Prostate gland (tissue), 2 donors: ENCODE data around the gene PSMA7. TPM values are rescaled to one million over a fixed set of nuclear protein-coding genes. Genes with fewer than 3 reads are reported as not detected.

Experiments used
- DNase-seq: peaks from one replicate; pipeline ENCODE4 v3.0.0-alpha.2; 2019; ENCODE audit warnings: low spot score
- H3K27ac ChIP-seq, 2 donors: fragments of 200-600 bp; sonication (generic); 2 replicates each; pipeline ENCODE4 v1.5.1; 2017 to 2019
- H3K27me3 ChIP-seq: fragments of 200-600 bp; sonication (generic); replicated peaks from 2 replicates; pipeline ENCODE4 v1.5.1; 2019; ENCODE audit not compliant: insufficient read depth
- H3K36me3 ChIP-seq, 2 donors: fragments of 200-600 bp; sonication (generic); 1 replicate in 1 of 2; 2 replicates in 1 of 2; pipeline versions ENCODE4 v1.5.1 to v1.8.1; 2017 to 2019
- H3K4me1 ChIP-seq: fragments of 200-600 bp; sonication (generic); replicated peaks from 2 replicates; pipeline ENCODE4 v1.5.1; 2019
- H3K4me3 ChIP-seq, 2 donors: fragments of 200-600 bp; sonication (generic); 2 replicates each; pipeline ENCODE4 v1.5.1; 2017 to 2019
- H3K9me3 ChIP-seq: fragments of 200-600 bp; sonication (generic); 2 replicates; pipeline ENCODE4 v1.5.1; 2017
- CTCF ChIP-seq, 4 experiments: fragments of 200-600 bp in 2 of 4; fragments of 450-650 bp in 2 of 4; sonication (generic) in 2 of 4; IDR thresholded peaks; 1 replicate in 3 of 4; 2 replicates in 1 of 4; pipeline ENCODE4 v1.5.1; 2016 to 2019; ENCODE audit warnings: antibody characterized with exemption in 4 of 4, mild to moderate bottlenecking in 2 of 4, moderate library complexity in 2 of 4
- POLR2A ChIP-seq: fragments of 450-650 bp; IDR thresholded peaks from one replicate; pipeline ENCODE4 v1.6.1; 2016; ENCODE audit warnings: antibody characterized with exemption, mild to moderate bottlenecking
- POLR2AphosphoS5 ChIP-seq: sonication (generic); formaldehyde crosslinking; IDR thresholded peaks from one replicate; pipeline ENCODE4 v1.6.1; 2017; ENCODE audit warnings: antibody characterized with exemption
- WGBS: methylation state at CpG from one replicate; pipeline ENCODE4 v1.1.5; 2018; 5-methylcytosine and 5-hydroxymethylcytosine counted together
- intact Hi-C: fragments of 100-400 bp; cut with DNase I; formaldehyde crosslinking; loops from one replicate; pipeline ENCODE4 v1.14.2; 2022
- total RNA-seq, 2 donors: library from RNA; depleted of rRNA; stranded (reverse); fragments of >200 nt; gene quantifications; one replicate each; pipeline ENCODE4 v1.1.0, GENCODE V29; 2016

PSMA7 gene
- total RNA-seq, 2 donors from 2014 or later: 176 to 250 TPM

GRCh38 chr20:62121776-62122653, 21.2 kb downstream of the PSMA7 start, which contains the start of gene LSM14B:
TSS of gene LSM14B (plus strand) at chr20:62122475. CDS start at chr20:62122667, 192 bp downstream.
- WGBS: under 1% methylated on average over 67 of the region's 124 CpGs
- Histone ChIP-seq H3K4me3 (peak within 1 kb of the TSS; percentile 82 to 93), H3K9me3 (no peaks in the 10 kb centered on the region), H3K36me3 (peaks cover 8 to 15% of the 10 kb centered on the region in 2 donors), H3K4me1 (peaks cover 10% of the 10 kb centered on the region), H3K27ac (peak within 1 kb of the TSS; percentile 96 to 98), H3K27me3 (no peaks in the 10 kb centered on the region)
- intact Hi-C loops: loop anchor here (2.0 kb wide), 2 partner anchors 21 to 59 kb away; partner anchors contain the start of genes PSMA7 and SS18L1
- TF ChIP-seq POLR2A (peak; percentile 72), POLR2AphosphoS5 (peak; percentile 4), CTCF (IDR thresholded peaks at IDR 0.05) (peak in 1 of 4 experiments; percentile 10)
- peak; percentile 96 for DNase-seq

- Histone ChIP-seq H3K27ac (peak overlapping the region; percentile 96 to 98), H3K4me3 (peak overlapping the region; percentile 67 to 70), H3K27me3 (no peaks in the 10 kb centered on the region), H3K36me3 (peaks cover under 1 to 13% of the 10 kb centered on the region in 2 donors), H3K9me3 (no peaks in the 10 kb centered on the region), H3K4me1 (peaks cover 10% of the 10 kb centered on the region)
- TF ChIP-seq POLR2A (no peak), POLR2AphosphoS5 (peak; percentile 36), CTCF (IDR thresholded peaks at IDR 0.05) (no peak)
- intact Hi-C loops: no loop called here
- DNase-seq: peak; percentile 32
- WGBS: 15% methylated on average over 45 of the region's 45 CpGs
Observed at GRCh38 chr20:62120990-62121775, 22.0 kb downstream of the PSMA7 start.

DNA sequence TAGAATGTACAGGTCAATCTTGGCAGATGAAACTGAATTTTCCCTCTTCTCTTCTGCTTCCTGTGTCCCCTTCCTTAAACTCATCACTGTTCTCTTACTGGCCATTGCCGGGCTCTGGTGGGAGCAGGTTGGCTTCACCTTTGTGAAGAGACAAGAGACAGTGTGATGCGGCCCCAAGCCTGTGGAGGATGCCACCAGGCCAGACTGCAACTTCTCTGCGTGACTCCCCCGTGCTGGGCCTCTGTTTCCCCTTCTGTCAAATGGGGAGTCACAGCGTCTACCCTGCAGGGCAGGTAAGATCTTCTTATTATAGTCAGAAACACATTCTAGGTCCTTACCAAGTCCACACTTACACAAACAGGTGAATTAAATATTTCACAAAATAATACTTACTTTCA, 22.8 kb downstream of the PSMA7 start:
- Histone ChIP-seq H3K4me1 (peaks cover 10% of the 10 kb centered on the region), H3K27me3 (no peaks in the 10 kb centered on the region), H3K4me3 (no peak overlapping the region), H3K27ac (no peak overlapping the region), H3K9me3 (no peaks in the 10 kb centered on the region), H3K36me3 (peaks cover 0 to 4% of the 10 kb centered on the region in 2 donors)
- 91% methylated on average over 5 of the region's 5 CpGs for WGBS
- intact Hi-C loops: no loop called here
- TF ChIP-seq POLR2A (no peak), POLR2AphosphoS5 (no peak)
- no peak for DNase-seq

- DNase-seq: no peak
- no peak for TF ChIP-seq POLR2AphosphoS5
- no peak for TF ChIP-seq CTCF (IDR thresholded peaks at IDR 0.05)
- no peak for TF ChIP-seq POLR2A
- intact Hi-C loops: no loop called here
- 77% methylated on average over 10 of the region's 10 CpGs for WGBS
- Histone ChIP-seq H3K4me3 (no peak overlapping the region), H3K27me3 (no peaks in the 10 kb centered on the region), H3K27ac (no peak overlapping the region), H3K4me1 (peaks cover 10% of the 10 kb centered on the region), H3K36me3 (no peaks in the 10 kb centered on the region), H3K9me3 (no peaks in the 10 kb centered on the region)
Observed at GRCh38 chr20:62119591-62120364, 23.4 kb downstream of the PSMA7 start.
